Neural crest cell (in vitro differentiated cells): ENCODE measurements around the gene SLC25A22. TPM values are rescaled to one million over a fixed set of nuclear protein-coding genes. Genes with fewer than 3 reads are reported as not detected.

Source experiments
- DNase-seq: peaks from one replicate; pipeline ENCODE4 v3.0.0; 2021; ENCODE audit warnings: low read depth, mixed read lengths, low spot score
- H3K27ac Mint-ChIP-seq: one replicate; pipeline ENCODE4 v1.8.0; 2021; ENCODE audit warnings: mild to moderate bottlenecking, mixed read lengths; ENCODE audit not compliant: unreplicated experiment
- H3K27me3 Mint-ChIP-seq: 2 replicates; pipeline ENCODE4 v1.8.0; 2021; ENCODE audit warnings: low read depth, mild to moderate bottlenecking, mixed read lengths
- H3K36me3 Mint-ChIP-seq: 2 replicates; pipeline ENCODE4 v1.8.0; 2021; ENCODE audit warnings: low read depth, mild to moderate bottlenecking, mixed read lengths
- H3K4me1 Mint-ChIP-seq: 2 replicates; pipeline ENCODE4 v1.8.0; 2021; ENCODE audit warnings: mixed read lengths
- H3K4me3 Mint-ChIP-seq: one replicate; pipeline ENCODE4 v1.8.0; 2021; ENCODE audit warnings: mild to moderate bottlenecking, mixed read lengths
- H3K9me3 Mint-ChIP-seq: 2 replicates; pipeline ENCODE4 v1.8.0; 2021; ENCODE audit warnings: mixed read lengths
- CTCF ChIP-seq: fragments of 200-600 bp; sonication (generic); conservative IDR thresholded peaks from 2 replicates; pipeline ENCODE4 v1.5.0; 2021; ENCODE audit warnings: antibody characterized with exemption, mild to moderate bottlenecking
- total RNA-seq: library from RNA; stranded (reverse); gene quantifications from 2 replicates; pipeline ENCODE4 v1.2.1, GENCODE V29; 2021

Gene SLC25A22
- total RNA-seq, 1 donor from 2014 or later = 54.6 TPM

GRCh38 chr11:782264-783174, 15.6 kb downstream of the SLC25A22 start:
- Mint-ChIP-seq H3K9me3 (no peaks in the 10 kb centered on the region), H3K4me3 (peak overlapping the region; percentile 70), H3K27ac (no peak overlapping the region), H3K36me3 (no peaks in the 10 kb centered on the region), H3K4me1 (peaks cover 15% of the 10 kb centered on the region), H3K27me3 (peaks cover 6% of the 10 kb centered on the region)
- no peak for DNase-seq
- no peak for TF ChIP-seq CTCF

DNA sequence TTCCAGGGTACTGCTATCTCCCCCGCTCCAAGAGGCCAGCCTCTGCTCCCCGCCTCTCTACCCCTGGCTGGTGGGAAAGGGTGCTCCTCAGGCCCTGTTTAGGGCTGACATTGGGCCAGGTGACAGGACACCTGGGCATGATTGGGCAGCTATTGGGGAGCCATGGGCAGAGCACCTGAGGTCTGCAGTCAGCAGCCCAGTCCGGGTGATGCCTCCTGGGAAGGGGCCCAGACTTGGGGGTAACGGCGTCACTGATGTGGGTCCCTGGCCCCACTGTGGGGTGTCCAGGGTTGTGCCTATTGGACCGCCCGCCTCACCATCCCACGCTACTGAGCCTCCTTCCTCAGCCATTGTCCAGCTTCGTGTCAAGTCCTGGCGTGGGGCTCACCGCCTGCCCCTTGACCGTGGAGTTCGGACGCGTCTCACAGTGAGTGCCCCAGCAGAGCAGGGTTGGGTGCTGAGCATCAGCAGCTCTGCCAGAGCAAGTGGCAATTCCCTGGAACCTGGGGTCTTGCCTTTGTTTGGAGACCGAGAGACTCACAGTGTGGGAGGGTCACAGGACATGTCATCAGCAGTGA, 18.0 kb downstream of the SLC25A22 start:
- no peak overlapping the region for H3K27ac Mint-ChIP-seq
- peaks cover 28% of the 10 kb centered on the region for H3K4me1 Mint-ChIP-seq
- no peaks in the 10 kb centered on the region for H3K36me3 Mint-ChIP-seq
- TF ChIP-seq CTCF = no peak
- DNase-seq = no peak
- peak overlapping the region; percentile 83 for H3K4me3 Mint-ChIP-seq
- no peaks in the 10 kb centered on the region for H3K9me3 Mint-ChIP-seq
- peaks cover 2% of the 10 kb centered on the region for H3K27me3 Mint-ChIP-seq

DNA sequence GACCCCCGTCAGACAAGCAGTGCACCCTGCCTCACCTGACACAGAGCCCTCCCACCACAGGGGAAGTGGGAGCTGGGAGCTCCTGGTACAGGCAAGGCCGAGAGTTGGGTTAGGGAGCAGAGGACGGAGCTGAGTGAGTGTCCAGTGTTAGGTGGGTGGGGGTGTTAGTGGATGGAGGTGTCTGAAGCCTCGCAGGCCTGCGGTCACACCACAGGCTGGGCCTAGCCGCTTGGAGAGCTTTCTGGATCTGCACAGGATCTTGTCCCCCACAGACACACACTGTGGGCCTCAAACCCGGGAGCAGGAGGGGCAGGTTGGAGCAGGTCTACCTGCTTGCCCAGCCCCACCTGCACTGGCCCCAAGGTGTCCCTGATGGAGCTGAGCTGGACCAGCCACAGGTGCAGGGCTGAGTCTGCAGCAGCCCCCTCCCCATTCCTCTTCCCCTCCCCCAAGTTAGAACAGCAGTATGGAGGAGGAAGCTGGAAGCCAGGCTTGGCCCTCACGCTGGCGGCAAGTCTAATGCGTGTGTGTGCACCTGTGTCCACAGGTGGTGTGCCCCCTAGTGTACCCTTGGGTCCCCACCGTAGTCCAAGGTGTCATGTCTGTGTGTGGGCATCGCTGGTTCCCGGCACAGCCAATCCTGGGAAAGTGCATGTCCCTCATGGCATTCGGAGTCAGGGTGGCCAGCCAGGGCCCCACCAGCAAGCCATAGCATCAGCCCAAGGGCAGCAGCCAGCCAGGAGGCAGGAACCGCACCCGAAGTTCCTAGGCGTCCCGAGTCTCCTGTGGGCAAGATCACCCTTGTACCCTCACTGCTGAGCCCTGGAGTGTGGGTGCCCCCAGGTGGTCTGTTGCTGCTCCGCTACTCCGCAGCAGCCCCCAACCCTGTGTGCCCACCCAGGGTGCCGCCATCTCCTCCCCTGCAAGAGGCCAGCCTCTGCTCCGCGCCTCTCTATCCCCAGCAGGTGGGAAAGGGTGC, 18.8 kb downstream of the SLC25A22 start:
- no peak for DNase-seq
- Mint-ChIP-seq H3K9me3 (no peaks in the 10 kb centered on the region), H3K36me3 (no peaks in the 10 kb centered on the region), H3K4me3 (peak overlapping the region; percentile 68), H3K27me3 (peaks cover 2% of the 10 kb centered on the region), H3K4me1 (peaks cover 29% of the 10 kb centered on the region), H3K27ac (no peak overlapping the region)
- no peak for TF ChIP-seq CTCF

DNA sequence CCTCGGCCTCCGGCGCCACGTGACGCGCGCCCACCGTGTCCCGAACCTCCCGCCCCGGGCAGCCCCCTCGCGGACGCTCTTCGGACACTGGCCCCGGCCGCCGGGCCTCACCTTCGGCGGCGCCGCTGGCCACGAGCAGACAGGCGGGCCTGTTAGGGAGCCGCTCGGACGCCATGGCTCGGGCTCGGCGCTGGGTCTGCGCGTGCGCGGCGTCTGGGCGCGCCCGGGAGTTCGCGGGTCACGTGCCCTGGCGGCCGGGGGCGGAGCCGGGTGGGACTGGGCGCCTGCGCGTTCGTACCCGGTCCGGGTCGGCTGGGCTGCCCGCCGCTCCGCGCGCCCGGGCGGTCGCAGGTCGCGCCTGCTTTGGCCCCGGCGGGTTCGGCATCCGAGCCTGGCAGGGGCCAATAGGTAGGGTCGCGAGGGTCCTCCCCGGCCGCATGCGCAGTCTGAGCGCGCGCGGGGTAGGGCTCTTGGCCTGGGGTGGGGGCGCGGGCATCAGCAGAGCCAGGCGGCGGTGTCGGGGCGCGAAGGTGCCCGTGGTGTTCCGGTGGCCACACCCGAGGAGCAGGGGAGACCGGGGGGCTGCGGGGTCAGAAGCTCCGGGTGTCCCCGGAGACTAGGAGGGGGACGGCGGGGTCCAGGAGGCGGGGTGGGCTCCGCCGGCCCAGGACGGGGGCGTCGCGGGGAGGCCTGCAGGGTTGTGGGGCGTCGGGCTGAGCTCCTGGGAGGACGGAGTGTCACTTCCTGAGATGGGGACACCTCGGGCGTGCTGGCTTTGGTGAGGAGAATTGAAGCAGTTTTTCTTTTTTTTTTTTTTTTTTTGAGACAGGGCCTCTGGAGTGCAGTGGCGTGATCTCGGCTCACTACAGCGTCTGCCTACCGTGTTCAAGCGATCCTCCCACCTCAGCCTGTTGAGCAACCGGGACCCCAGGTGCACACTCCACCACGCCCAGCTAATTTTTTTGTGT, 20.5 kb downstream of the SLC25A22 start, which contains the start of gene GATD1:
Gene GATD1 (minus strand): TSS at position 200 of the 968 bp plus-strand sequence. CDS start 25 bp downstream, at position 175.
- H3K4me3 Mint-ChIP-seq = peak within 1 kb of the TSS; percentile 91
- peak; percentile 94 for DNase-seq
- peak within 1 kb of the TSS; percentile 93 for H3K27ac Mint-ChIP-seq
- TF ChIP-seq CTCF = no peak
- no peaks in the 10 kb centered on the region for H3K36me3 Mint-ChIP-seq
- H3K9me3 Mint-ChIP-seq = no peaks in the 10 kb centered on the region
- peaks cover 26% of the 10 kb centered on the region for H3K4me1 Mint-ChIP-seq
- no peaks in the 10 kb centered on the region for H3K27me3 Mint-ChIP-seq
